ENCODE data around the gene CAMSAP2.

GRCh38 chr1:200892958-200893357, 154.3 kb downstream of the CAMSAP2 start:
- TF ChIP-seq, protein P1, sequence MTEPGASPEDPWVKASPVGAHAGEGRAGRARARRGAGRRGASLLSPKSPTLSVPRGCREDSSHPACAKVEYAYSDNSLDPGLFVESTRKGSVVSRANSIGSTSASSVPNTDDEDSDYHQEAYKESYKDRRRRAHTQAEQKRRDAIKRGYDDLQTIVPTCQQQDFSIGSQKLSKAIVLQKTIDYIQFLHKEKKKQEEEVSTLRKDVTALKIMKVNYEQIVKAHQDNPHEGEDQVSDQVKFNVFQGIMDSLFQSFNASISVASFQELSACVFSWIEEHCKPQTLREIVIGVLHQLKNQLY (CRISPR knock-in tag; IDR thresholded peaks at IDR 0.05) = no peak
- TF ChIP-seq CTCF (IDR thresholded peaks at IDR 0.05) (no peak), TCF7 (CRISPR knock-in tag; IDR thresholded peaks at IDR 0.05; ENCODE audit: low read depth) (no peak), ZBTB21 (CRISPR knock-in tag; IDR thresholded peaks at IDR 0.05; ENCODE audit: borderline replicate concordance) (no peak), NFYB (CRISPR knock-in tag; conservative IDR thresholded peaks at IDR 0.05; ENCODE audit: low read depth) (no peak), ZNF219 (CRISPR knock-in tag; IDR thresholded peaks at IDR 0.05; ENCODE audit: borderline replicate concordance) (no peak), TEAD1 (CRISPR knock-in tag; IDR thresholded peaks at IDR 0.05) (no peak), ELF4 (CRISPR knock-in tag; IDR thresholded peaks at IDR 0.05; ENCODE audit: low read depth) (no peak)
